H9 (cell line): ENCODE data around the gene INPP4A. TPM values are rescaled to one million over a fixed set of nuclear protein-coding genes. Genes with fewer than 3 reads are reported as not detected.

ENCODE experiments used
- DNase-seq: peaks from one replicate; pipeline ENCODE4 v3.0.0-alpha.2; 2017
- H2AFZ ChIP-seq: one replicate; pipeline ENCODE4 v1.6.1; 2013; ENCODE audit warnings: mild to moderate bottlenecking, low read length, control low read depth, moderate library complexity
- H2AK5ac ChIP-seq: 2 replicates; pipeline ENCODE4 v1.6.1; 2013; ENCODE audit warnings: low read length, control low read depth, mixed read lengths; ENCODE audit not compliant: insufficient read length
- H2BK120ac ChIP-seq: one replicate; pipeline ENCODE4 v1.6.1; 2013; ENCODE audit warnings: low read depth, mild to moderate bottlenecking, low read length, control low read depth, inconsistent platforms; ENCODE audit not compliant: poor library complexity, severe bottlenecking
- H2BK12ac ChIP-seq: 2 replicates; pipeline ENCODE4 v1.6.1; 2013; ENCODE audit warnings: low read length, control low read depth, mixed read lengths, low read depth; ENCODE audit not compliant: insufficient read length
- H2BK15ac ChIP-seq: 2 replicates; pipeline ENCODE4 v1.6.1; 2013; ENCODE audit warnings: low read depth, low read length, control low read depth
- H2BK20ac ChIP-seq: one replicate; pipeline ENCODE4 v1.6.1; 2013; ENCODE audit warnings: low read depth, mild to moderate bottlenecking, low read length, control low read depth, inconsistent platforms; ENCODE audit not compliant: poor library complexity, severe bottlenecking
- H2BK5ac ChIP-seq: 2 replicates; pipeline ENCODE4 v1.6.1; 2013; ENCODE audit warnings: low read length, control low read depth, mixed read lengths; ENCODE audit not compliant: insufficient read length
- H3K14ac ChIP-seq: 2 replicates; pipeline ENCODE4 v1.6.1; 2013; ENCODE audit warnings: low read length, control low read depth; ENCODE audit not compliant: insufficient read depth
- H3K18ac ChIP-seq: 2 replicates; pipeline ENCODE4 v1.6.1; 2013; ENCODE audit warnings: low read depth, mild to moderate bottlenecking, mixed read lengths, low read length, control low read depth; ENCODE audit not compliant: insufficient read length
- H3K23ac ChIP-seq: 2 replicates; pipeline ENCODE4 v1.6.1; 2013; ENCODE audit warnings: low read length, control low read depth, mixed read lengths, low read depth; ENCODE audit not compliant: insufficient read length
- H3K23me2 ChIP-seq: 2 replicates; pipeline ENCODE4 v1.6.1; 2013; ENCODE audit warnings: low read depth, mild to moderate bottlenecking, mixed read lengths, low read length, control low read depth; ENCODE audit not compliant: insufficient read length, poor library complexity, severe bottlenecking
- H3K27ac ChIP-seq: 2 replicates; pipeline ENCODE4 v1.5.1; 2013; ENCODE audit warnings: low read length, control low read depth, mixed read lengths, low read depth; ENCODE audit not compliant: insufficient read length
- H3K27me3 ChIP-seq: 2 replicates; pipeline ENCODE4 v1.6.1; 2013; ENCODE audit warnings: low read length, control low read depth, inconsistent platforms; ENCODE audit not compliant: insufficient read depth
- H3K4ac ChIP-seq: 2 replicates; pipeline ENCODE4 v1.6.1; 2013; ENCODE audit warnings: low read depth, mild to moderate bottlenecking, control low read depth, inconsistent platforms, low read length, moderate library complexity
- H3K4me1 ChIP-seq: 2 replicates; pipeline ENCODE4 v1.6.1; 2013; ENCODE audit warnings: low read length, control low read depth, inconsistent platforms; ENCODE audit not compliant: insufficient read depth
- H3K4me2 ChIP-seq: 2 replicates; pipeline ENCODE4 v1.6.1; 2013; ENCODE audit warnings: low read length, control low read depth, mixed read lengths; ENCODE audit not compliant: insufficient read length, insufficient read depth
- H3K56ac ChIP-seq: 2 replicates; pipeline ENCODE4 v1.6.1; 2013; ENCODE audit warnings: low read depth, mild to moderate bottlenecking, mixed read lengths, low read length, control low read depth; ENCODE audit not compliant: insufficient read length
- H3K79me1 ChIP-seq: 2 replicates; pipeline ENCODE4 v1.6.1; 2013; ENCODE audit warnings: low read depth, mild to moderate bottlenecking, moderate library complexity, low read length, control low read depth, inconsistent platforms; ENCODE audit not compliant: insufficient read depth, poor library complexity, severe bottlenecking
- H3K79me2 ChIP-seq: 2 replicates; pipeline ENCODE4 v1.6.1; 2013; ENCODE audit warnings: low read length, control low read depth, inconsistent platforms; ENCODE audit not compliant: insufficient read depth
- H3K9ac ChIP-seq: 2 replicates; pipeline ENCODE4 v1.6.1; 2013; ENCODE audit warnings: low read length, control low read depth, mixed read lengths; ENCODE audit not compliant: insufficient read length; ENCODE audit errors: extremely low read depth
- H3K9me3 ChIP-seq: one replicate; pipeline ENCODE4 v1.6.1; 2013; ENCODE audit warnings: low read depth, low read length, inconsistent platforms; ENCODE audit not compliant: control insufficient read depth
- H3T11ph ChIP-seq: one replicate; pipeline ENCODE4 v1.6.1; 2013; ENCODE audit warnings: mild to moderate bottlenecking, low read length, control low read depth, inconsistent platforms
- H4K20me1 ChIP-seq: one replicate; pipeline ENCODE4 v1.6.1; 2013; ENCODE audit not compliant: control insufficient read depth, insufficient read length, insufficient read depth
- H4K5ac ChIP-seq: 2 replicates; pipeline ENCODE4 v1.6.1; 2013; ENCODE audit warnings: low read depth, mild to moderate bottlenecking, mixed read lengths, low read length, control low read depth; ENCODE audit not compliant: insufficient read length
- H4K8ac ChIP-seq: replicated peaks from 2 replicates; pipeline ENCODE4 v1.6.1; 2013; ENCODE audit warnings: low read length, control low read depth, mixed read lengths, low read depth; ENCODE audit not compliant: insufficient read length
- H4K91ac ChIP-seq: 2 replicates; pipeline ENCODE4 v1.6.1; 2013; ENCODE audit warnings: low read depth, mild to moderate bottlenecking, moderate library complexity, mixed read lengths, low read length, control low read depth; ENCODE audit not compliant: insufficient read length
- H3K27ac Mint-ChIP-seq, 3 experiments: 2 replicates in 2 of 3; 3 replicates in 1 of 3; pipeline ENCODE4 v1.8.0; 2020 to 2021; ENCODE audit warnings: mixed read lengths in 3 of 3, mild to moderate bottlenecking in 1 of 3, moderate library complexity in 1 of 3
- H3K27me3 Mint-ChIP-seq: 2 replicates; pipeline ENCODE4 v1.8.0; 2021; ENCODE audit warnings: low read depth, mild to moderate bottlenecking, moderate library complexity, mixed read lengths
- H3K36me3 Mint-ChIP-seq, 3 experiments: 2 replicates in 2 of 3; 3 replicates in 1 of 3; pipeline ENCODE4 v1.8.0; 2020 to 2021; ENCODE audit warnings: low read depth in 3 of 3, mixed read lengths in 3 of 3; ENCODE audit not compliant: insufficient read depth in 1 of 3
- H3K4me1 Mint-ChIP-seq, 2 experiments: 2 replicates each; pipeline ENCODE4 v1.8.0; 2020; ENCODE audit warnings: mixed read lengths in 2 of 2
- H3K4me3 Mint-ChIP-seq, 2 experiments: 2 replicates in 1 of 2; 3 replicates in 1 of 2; pipeline ENCODE4 v1.8.0; 2020 to 2021; ENCODE audit warnings: mild to moderate bottlenecking in 2 of 2, mixed read lengths in 2 of 2, moderate library complexity in 1 of 2
- H3K9me3 Mint-ChIP-seq, 2 experiments: 2 replicates in 1 of 2; 3 replicates in 1 of 2; pipeline ENCODE4 v1.8.0; 2020; ENCODE audit warnings: mild to moderate bottlenecking in 2 of 2, mixed read lengths in 2 of 2, moderate library complexity in 1 of 2
- whole genome bisulfite sequencing: extraction: QIAGEN DNeasy Blood & Tissue Kit; methylation state at CpG from one replicate; pipeline ENCODE4 v1.1.7; 2013; ENCODE audit warnings: missing lambda C conversion rate, low lambda C conversion rate, mixed read lengths; ENCODE audit not compliant: insufficient read length; ENCODE audit errors: extremely low coverage; 5-methylcytosine and 5-hydroxymethylcytosine counted together
- total RNA-seq: library from RNA; stranded (reverse); gene quantifications from 2 replicates; pipeline ENCODE4 v1.2.1, GENCODE V29; 2021
- TF ChIP-seq, protein P1 (sequence below): fragments of 200-600 bp; sonication (generic); conservative IDR thresholded peaks from 3 replicates; pipeline ENCODE4 v1.8.0; 2021; ENCODE audit warnings: antibody characterized with exemption, mild to moderate bottlenecking

Gene INPP4A
- total RNA-seq, 1 experiment from 2014 or later = 55.2 TPM

DNA sequence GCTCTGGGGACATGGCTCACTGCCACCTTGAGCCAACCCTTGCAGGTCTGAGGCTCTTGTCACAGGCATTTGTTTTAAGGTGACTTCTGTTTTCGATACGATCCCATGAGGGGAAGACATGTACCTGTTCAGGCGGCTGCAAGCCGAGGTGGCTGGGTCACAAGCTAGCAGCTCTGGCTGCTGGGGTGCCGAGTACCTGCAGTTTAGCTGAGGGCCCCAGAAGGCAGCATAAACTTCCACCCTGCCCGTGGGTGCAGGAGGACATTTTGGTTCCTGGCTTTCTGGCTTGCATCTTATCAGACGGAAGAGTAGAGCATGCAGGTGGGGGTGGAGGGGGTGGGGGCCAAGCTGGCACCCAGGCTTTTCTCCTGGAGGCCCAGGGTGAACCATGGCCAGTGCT is 135.3 kb downstream of the INPP4A start:
- peak overlapping the region in 2 of 3 experiments; percentile 25 to 73; a peak in 1 of 7 replicates for H3K27ac Mint-ChIP-seq
- no peak overlapping the region for H3K18ac ChIP-seq
- DNase-seq = no peak
- no peak overlapping the region for H3T11ph ChIP-seq
- H3K9me3 ChIP-seq = no peaks in the 10 kb centered on the region
- H2BK12ac ChIP-seq = no peak overlapping the region
- no peaks in the 10 kb centered on the region for H3K79me1 ChIP-seq
- H3K9ac ChIP-seq = no peak overlapping the region
- no peaks in the 10 kb centered on the region for H3K4me1 ChIP-seq
- no peak overlapping the region for H2BK20ac ChIP-seq
- H3K23ac ChIP-seq = no peak overlapping the region
- no peak overlapping the region for H4K8ac ChIP-seq
- H3K4me3 Mint-ChIP-seq = no peak overlapping the region
- H2AFZ ChIP-seq = no peak overlapping the region
- H4K20me1 ChIP-seq = no peaks in the 10 kb centered on the region
- no peak overlapping the region for H2BK120ac ChIP-seq
- no peak overlapping the region for H3K27ac ChIP-seq
- no peaks in the 10 kb centered on the region for H3K27me3 ChIP-seq
- H3K56ac ChIP-seq = no peak overlapping the region
- no peaks in the 10 kb centered on the region for H3K27me3 Mint-ChIP-seq
- no peaks in the 10 kb centered on the region for H3K4me1 Mint-ChIP-seq
- no CpG with 5 or more reads among the region's 7 CpGs for WGBS
- H4K5ac ChIP-seq = no peak overlapping the region
- no peaks in the 10 kb centered on the region for H3K79me2 ChIP-seq
- H2BK15ac ChIP-seq = no peak overlapping the region
- no peak overlapping the region for H3K14ac ChIP-seq
- H3K4me2 ChIP-seq = no peak overlapping the region
- H3K23me2 ChIP-seq = no peaks in the 10 kb centered on the region
- H3K4ac ChIP-seq = no peak overlapping the region
- H3K9me3 Mint-ChIP-seq = no peaks in the 10 kb centered on the region
- H3K36me3 Mint-ChIP-seq = peaks cover 0 to 62% (median 28%) of the 10 kb centered on the region in 3 experiments; a peak in 6 of 7 replicates
- H4K91ac ChIP-seq = no peak overlapping the region
- no peak overlapping the region for H2AK5ac ChIP-seq
- H2BK5ac ChIP-seq = no peak overlapping the region
- TF ChIP-seq, protein P1, sequence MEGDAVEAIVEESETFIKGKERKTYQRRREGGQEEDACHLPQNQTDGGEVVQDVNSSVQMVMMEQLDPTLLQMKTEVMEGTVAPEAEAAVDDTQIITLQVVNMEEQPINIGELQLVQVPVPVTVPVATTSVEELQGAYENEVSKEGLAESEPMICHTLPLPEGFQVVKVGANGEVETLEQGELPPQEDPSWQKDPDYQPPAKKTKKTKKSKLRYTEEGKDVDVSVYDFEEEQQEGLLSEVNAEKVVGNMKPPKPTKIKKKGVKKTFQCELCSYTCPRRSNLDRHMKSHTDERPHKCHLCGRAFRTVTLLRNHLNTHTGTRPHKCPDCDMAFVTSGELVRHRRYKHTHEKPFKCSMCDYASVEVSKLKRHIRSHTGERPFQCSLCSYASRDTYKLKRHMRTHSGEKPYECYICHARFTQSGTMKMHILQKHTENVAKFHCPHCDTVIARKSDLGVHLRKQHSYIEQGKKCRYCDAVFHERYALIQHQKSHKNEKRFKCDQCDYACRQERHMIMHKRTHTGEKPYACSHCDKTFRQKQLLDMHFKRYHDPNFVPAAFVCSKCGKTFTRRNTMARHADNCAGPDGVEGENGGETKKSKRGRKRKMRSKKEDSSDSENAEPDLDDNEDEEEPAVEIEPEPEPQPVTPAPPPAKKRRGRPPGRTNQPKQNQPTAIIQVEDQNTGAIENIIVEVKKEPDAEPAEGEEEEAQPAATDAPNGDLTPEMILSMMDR = no peak
